ENCODE data around the gene KRCC1. TPM values are rescaled to one million over a fixed set of nuclear protein-coding genes. Genes with fewer than 3 reads are reported as not detected.
A peak's percentile ranks its signal among the peaks of the same experiment; 100 is the strongest.

KRCC1 gene
- 11.1 TPM for polyA plus RNA-seq (2013, experiment 1 of 2)
- 11.1 TPM for polyA plus RNA-seq (2013, experiment 2 of 2)

DNA sequence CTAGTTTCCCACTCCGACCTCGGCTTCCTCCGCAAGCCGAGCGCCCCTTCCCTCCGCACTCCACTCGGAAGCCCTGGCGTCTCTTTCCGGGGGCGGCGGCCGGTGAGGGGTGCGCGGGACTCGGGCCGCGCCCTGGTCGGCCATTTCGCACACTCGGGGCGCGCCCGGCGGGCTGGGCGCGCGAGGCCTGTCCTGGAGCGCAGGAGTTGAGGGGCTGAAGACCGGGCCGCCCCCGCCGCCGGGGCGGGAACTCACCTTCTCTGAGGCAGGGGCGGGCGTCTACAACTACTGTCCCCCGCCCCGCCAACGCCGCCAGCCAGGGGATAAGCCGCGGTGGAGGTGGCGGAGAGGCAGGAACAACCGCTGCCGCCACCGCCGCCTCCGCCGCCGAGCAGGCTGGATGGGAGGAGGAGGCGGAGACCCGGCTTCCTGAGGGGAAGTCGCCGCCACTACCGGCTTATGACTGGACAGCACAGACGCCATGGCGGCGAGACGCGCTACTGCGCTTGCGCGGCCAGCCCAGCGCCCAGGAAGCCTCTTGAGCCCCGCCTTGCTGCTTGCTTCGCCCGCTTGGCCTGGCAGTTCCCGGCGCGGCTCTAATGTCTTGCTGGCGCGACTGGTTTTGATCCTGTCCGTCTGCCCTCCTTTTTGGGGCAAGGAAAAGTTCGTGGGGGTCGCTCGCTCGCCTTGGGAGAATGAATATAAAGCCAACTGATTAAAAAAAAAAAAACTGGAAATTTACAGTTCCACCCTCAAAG lies at the start of gene KRCC1:
Gene KRCC1 (minus strand): TSS at position 413 of the 758 bp plus-strand sequence. CDS start 27,220 bp downstream, outside the sequence.
- Histone ChIP-seq H3K79me1 (ENCODE audit: low read length) (peaks cover 10% of the 10 kb centered on the region), H4K8ac (ENCODE audit: low read depth, low read length) (peak within 1 kb of the TSS; percentile 96), H3K4me1 (ENCODE audit: control insufficient read depth, low read depth, low read length) (peaks cover 6% of the 10 kb centered on the region), H3K9ac (ENCODE audit: low read length) (peak within 1 kb of the TSS; percentile 92), H2AK5ac (ENCODE audit: low read length) (no peak within 1 kb of the TSS), H4K5ac (ENCODE audit: low read length) (no peak within 1 kb of the TSS), H3K18ac (ENCODE audit: low read length) (peak within 1 kb of the TSS; percentile 97), H3K79me2 (ENCODE audit: control insufficient read depth, insufficient read depth, low read length) (peaks cover 16% of the 10 kb centered on the region), H3K4me2 (ENCODE audit: low read length) (peak within 1 kb of the TSS; percentile 54), H2BK5ac (ENCODE audit: low read length) (peak within 1 kb of the TSS; percentile 46), H3K4me3 (ENCODE audit: low read length) (peak within 1 kb of the TSS; percentile 88), H3K27me3 (ENCODE audit: insufficient read depth, low read length, poor library complexity) (no peaks in the 10 kb centered on the region), H3K56ac (ENCODE audit: low read length) (peak within 1 kb of the TSS; percentile 95), H2BK120ac (ENCODE audit: low read depth, low read length) (no peak within 1 kb of the TSS), H3K27ac (ENCODE audit: low read depth, low read length) (peak within 1 kb of the TSS; percentile 95), H3K23ac (ENCODE audit: low read length) (no peak within 1 kb of the TSS), H2BK15ac (replicated peaks; ENCODE audit: low read depth) (no peak within 1 kb of the TSS), H3K4ac (ENCODE audit: low read depth, low read length) (peak within 1 kb of the TSS; percentile 96), H3K36me3 (ENCODE audit: control insufficient read depth, insufficient read depth, low read length) (no peaks in the 10 kb centered on the region)
- no CpG with 5 or more reads among the region's 77 CpGs for WGBS (ENCODE audit: extremely low coverage, insufficient coverage, low lambda C conversion rate)
- peak; percentile 97 for DNase-seq

DNA sequence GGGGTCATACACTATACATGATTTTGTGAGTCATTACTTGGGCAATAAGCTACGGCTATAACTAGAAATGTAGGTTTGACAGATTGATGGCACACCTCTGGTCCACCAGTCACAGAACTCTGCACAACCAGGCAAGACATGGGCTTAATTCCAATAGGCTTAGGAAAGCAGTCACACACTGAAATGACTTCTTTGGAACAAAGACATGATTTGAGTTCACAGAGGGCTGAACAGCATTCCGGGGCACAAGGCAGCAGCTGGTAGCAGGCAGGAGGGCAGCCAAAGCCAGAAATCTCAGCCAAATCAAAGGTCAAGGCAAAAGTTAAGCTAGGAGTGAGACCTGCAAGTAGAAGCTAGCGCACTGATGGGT lies 44.9 kb upstream of the KRCC1 start:
- H4K8ac ChIP-seq (ENCODE audit: low read depth, low read length): no peak overlapping the region
- no peak overlapping the region for H3K27ac ChIP-seq (ENCODE audit: low read depth, low read length)
- H3K18ac ChIP-seq (ENCODE audit: low read length): no peak overlapping the region
- H3K4me1 ChIP-seq (ENCODE audit: control insufficient read depth, low read depth, low read length): no peaks in the 10 kb centered on the region
- no peaks in the 10 kb centered on the region for H3K36me3 ChIP-seq (ENCODE audit: control insufficient read depth, insufficient read depth, low read length)
- WGBS (ENCODE audit: extremely low coverage, insufficient coverage, low lambda C conversion rate): no CpG with 5 or more reads among the region's 3 CpGs
- H2BK5ac ChIP-seq (ENCODE audit: low read length): no peak overlapping the region
- no peak overlapping the region for H4K5ac ChIP-seq (ENCODE audit: low read length)
- H3K9ac ChIP-seq (ENCODE audit: low read length): no peak overlapping the region
- H3K4me3 ChIP-seq (ENCODE audit: low read length): no peak overlapping the region
- no peak overlapping the region for H3K4me2 ChIP-seq (ENCODE audit: low read length)
- H3K79me2 ChIP-seq (ENCODE audit: control insufficient read depth, insufficient read depth, low read length): no peaks in the 10 kb centered on the region
- no peak overlapping the region for H3K56ac ChIP-seq (ENCODE audit: low read length)
- H3K79me1 ChIP-seq (ENCODE audit: low read length): no peaks in the 10 kb centered on the region
- DNase-seq: no peak
- no peak overlapping the region for H3K23ac ChIP-seq (ENCODE audit: low read length)
- no peak overlapping the region for H3K4ac ChIP-seq (ENCODE audit: low read depth, low read length)
- no peak overlapping the region for H2BK120ac ChIP-seq (ENCODE audit: low read depth, low read length)
- no peak overlapping the region for H2BK15ac ChIP-seq (replicated peaks; ENCODE audit: low read depth)
- no peaks in the 10 kb centered on the region for H3K27me3 ChIP-seq (ENCODE audit: insufficient read depth, low read length, poor library complexity)
- no peak overlapping the region for H2AK5ac ChIP-seq (ENCODE audit: low read length)

DNA sequence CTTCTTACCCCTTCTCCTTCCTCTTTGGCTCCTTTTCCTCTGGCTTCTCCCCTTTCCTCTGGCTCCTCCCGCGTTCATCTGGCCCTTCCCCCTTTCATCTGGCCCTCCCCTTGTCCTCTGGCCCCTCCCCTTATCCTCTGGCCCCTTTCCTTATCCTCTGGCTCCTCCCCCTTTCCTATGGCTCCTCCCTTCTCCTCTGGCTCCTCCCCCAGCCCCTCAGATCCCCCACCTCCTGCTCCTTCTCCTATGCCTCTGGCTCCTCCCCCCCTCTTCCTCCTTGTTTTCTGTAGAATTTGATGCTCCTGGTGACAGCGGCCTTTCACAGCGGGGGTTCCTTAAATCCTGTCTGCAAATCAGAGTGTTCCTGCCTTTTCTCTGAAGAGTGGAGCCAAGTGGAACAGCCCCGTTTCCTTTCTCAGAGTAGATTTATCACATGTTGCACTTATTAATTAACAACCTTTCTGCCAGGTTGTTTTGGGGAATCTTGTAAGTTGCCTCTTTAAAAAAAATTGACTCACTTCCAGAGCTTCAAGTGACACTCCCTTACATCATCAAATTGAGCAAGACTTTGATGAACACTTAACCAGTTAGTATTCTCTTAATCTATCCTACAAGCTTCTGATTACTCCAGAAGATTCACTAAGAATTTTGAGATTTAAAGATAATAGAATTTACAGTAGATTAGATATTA lies 44.4 kb upstream of the KRCC1 start:
- Histone ChIP-seq H2BK5ac (ENCODE audit: low read length) (no peak overlapping the region), H4K8ac (ENCODE audit: low read depth, low read length) (no peak overlapping the region), H2BK15ac (replicated peaks; ENCODE audit: low read depth) (no peak overlapping the region), H3K23ac (ENCODE audit: low read length) (no peak overlapping the region), H3K4me2 (ENCODE audit: low read length) (no peak overlapping the region), H2AK5ac (ENCODE audit: low read length) (no peak overlapping the region), H3K4ac (ENCODE audit: low read depth, low read length) (no peak overlapping the region), H3K18ac (ENCODE audit: low read length) (no peak overlapping the region), H4K5ac (ENCODE audit: low read length) (no peak overlapping the region), H3K27me3 (ENCODE audit: insufficient read depth, low read length, poor library complexity) (no peaks in the 10 kb centered on the region), H2BK120ac (ENCODE audit: low read depth, low read length) (no peak overlapping the region), H3K9ac (ENCODE audit: low read length) (no peak overlapping the region), H3K79me1 (ENCODE audit: low read length) (no peaks in the 10 kb centered on the region), H3K4me1 (ENCODE audit: control insufficient read depth, low read depth, low read length) (no peaks in the 10 kb centered on the region), H3K27ac (ENCODE audit: low read depth, low read length) (no peak overlapping the region), H3K79me2 (ENCODE audit: control insufficient read depth, insufficient read depth, low read length) (no peaks in the 10 kb centered on the region), H3K56ac (ENCODE audit: low read length) (no peak overlapping the region), H3K4me3 (ENCODE audit: low read length) (no peak overlapping the region), H3K36me3 (ENCODE audit: control insufficient read depth, insufficient read depth, low read length) (no peaks in the 10 kb centered on the region)
- DNase-seq: peak; percentile 98
- WGBS (ENCODE audit: extremely low coverage, insufficient coverage, low lambda C conversion rate): no CpG with 5 or more reads among the region's 5 CpGs

DNA sequence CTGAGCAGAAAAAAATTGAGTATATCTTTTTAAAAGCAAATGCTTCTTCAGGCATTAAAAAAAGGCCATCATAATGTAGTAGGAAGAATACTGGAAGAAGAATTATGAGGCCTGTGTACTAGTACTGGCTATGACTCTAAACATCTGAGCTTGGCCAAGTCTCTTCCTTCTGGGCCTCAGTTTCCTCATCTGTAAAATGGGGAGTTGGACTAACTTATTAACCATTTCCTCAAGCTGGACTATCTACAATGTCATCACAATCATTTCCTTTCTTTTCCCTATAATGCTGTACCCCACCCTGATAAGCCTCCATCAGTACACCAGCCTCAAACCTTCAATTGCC lies 42.9 kb upstream of the KRCC1 start:
- H3K79me2 ChIP-seq (ENCODE audit: control insufficient read depth, insufficient read depth, low read length): no peaks in the 10 kb centered on the region
- no peak overlapping the region for H2BK120ac ChIP-seq (ENCODE audit: low read depth, low read length)
- no peak overlapping the region for H2BK15ac ChIP-seq (replicated peaks; ENCODE audit: low read depth)
- H3K9ac ChIP-seq (ENCODE audit: low read length): no peak overlapping the region
- no peak overlapping the region for H3K4me2 ChIP-seq (ENCODE audit: low read length)
- H3K4ac ChIP-seq (ENCODE audit: low read depth, low read length): no peak overlapping the region
- H3K23ac ChIP-seq (ENCODE audit: low read length): no peak overlapping the region
- DNase-seq: no peak
- H4K5ac ChIP-seq (ENCODE audit: low read length): no peak overlapping the region
- no peak overlapping the region for H2BK5ac ChIP-seq (ENCODE audit: low read length)
- H3K27ac ChIP-seq (ENCODE audit: low read depth, low read length): no peak overlapping the region
- H3K79me1 ChIP-seq (ENCODE audit: low read length): no peaks in the 10 kb centered on the region
- no peaks in the 10 kb centered on the region for H3K27me3 ChIP-seq (ENCODE audit: insufficient read depth, low read length, poor library complexity)
- no peak overlapping the region for H3K56ac ChIP-seq (ENCODE audit: low read length)
- no peak overlapping the region for H3K18ac ChIP-seq (ENCODE audit: low read length)
- no peaks in the 10 kb centered on the region for H3K4me1 ChIP-seq (ENCODE audit: control insufficient read depth, low read depth, low read length)
- H2AK5ac ChIP-seq (ENCODE audit: low read length): no peak overlapping the region
- no peak overlapping the region for H3K4me3 ChIP-seq (ENCODE audit: low read length)
- H4K8ac ChIP-seq (ENCODE audit: low read depth, low read length): no peak overlapping the region
- H3K36me3 ChIP-seq (ENCODE audit: control insufficient read depth, insufficient read depth, low read length): no peaks in the 10 kb centered on the region

DNA sequence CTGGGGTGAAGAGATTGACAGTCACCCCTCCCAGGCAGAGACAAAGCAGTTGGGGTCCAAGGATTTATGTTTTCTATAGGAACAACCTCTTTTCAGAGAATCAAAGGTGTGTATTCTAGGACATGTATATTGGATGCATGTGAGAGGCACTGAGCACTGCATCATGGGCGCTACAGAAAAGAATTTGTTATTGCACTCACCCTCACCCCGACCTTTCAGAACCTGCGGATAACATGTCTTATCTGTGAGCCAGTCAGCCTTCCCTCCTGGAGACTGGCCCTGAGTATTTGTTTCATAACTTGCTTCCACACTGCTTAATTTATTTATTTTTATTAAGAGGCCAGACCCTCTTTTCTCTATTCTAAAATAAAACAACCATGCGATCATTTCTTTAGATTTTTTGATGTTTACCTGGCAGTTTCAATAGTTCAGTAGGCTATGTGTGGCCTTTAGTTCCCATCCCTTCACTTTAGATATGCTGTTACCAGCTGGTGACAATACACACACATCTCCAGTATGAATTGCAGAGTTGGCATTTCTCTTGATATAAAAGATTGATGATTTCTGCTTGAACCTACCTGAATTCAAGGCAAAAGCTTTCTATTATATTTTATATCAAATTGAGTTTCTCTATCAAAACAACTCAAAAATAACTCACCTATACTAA lies 42.4 kb upstream of the KRCC1 start:
- Histone ChIP-seq H3K23ac (ENCODE audit: low read length) (no peak overlapping the region), H3K79me2 (ENCODE audit: control insufficient read depth, insufficient read depth, low read length) (no peaks in the 10 kb centered on the region), H3K18ac (ENCODE audit: low read length) (no peak overlapping the region), H4K5ac (ENCODE audit: low read length) (no peak overlapping the region), H3K4me3 (ENCODE audit: low read length) (no peak overlapping the region), H3K27me3 (ENCODE audit: insufficient read depth, low read length, poor library complexity) (no peaks in the 10 kb centered on the region), H3K56ac (ENCODE audit: low read length) (no peak overlapping the region), H3K4ac (ENCODE audit: low read depth, low read length) (no peak overlapping the region), H3K36me3 (ENCODE audit: control insufficient read depth, insufficient read depth, low read length) (no peaks in the 10 kb centered on the region), H3K9ac (ENCODE audit: low read length) (no peak overlapping the region), H3K79me1 (ENCODE audit: low read length) (no peaks in the 10 kb centered on the region), H2AK5ac (ENCODE audit: low read length) (no peak overlapping the region), H3K27ac (ENCODE audit: low read depth, low read length) (no peak overlapping the region), H4K8ac (ENCODE audit: low read depth, low read length) (no peak overlapping the region), H2BK120ac (ENCODE audit: low read depth, low read length) (no peak overlapping the region), H2BK15ac (replicated peaks; ENCODE audit: low read depth) (no peak overlapping the region), H3K4me1 (ENCODE audit: control insufficient read depth, low read depth, low read length) (no peaks in the 10 kb centered on the region), H3K4me2 (ENCODE audit: low read length) (no peak overlapping the region), H2BK5ac (ENCODE audit: low read length) (no peak overlapping the region)
- DNase-seq: no peak
- WGBS (ENCODE audit: extremely low coverage, insufficient coverage, low lambda C conversion rate): no CpG with 5 or more reads among the region's 4 CpGs

Data from mesendoderm (in vitro differentiated cells).